SU-DHL-6 (cell line): ENCODE results near the gene TPK1.
"Not testable (repeated sequence)": the region's sequence is repeated elsewhere in the genome, so short reads cannot be mapped to it uniquely, and the experiment has no call there.

Source experiments
- H2AFZ ChIP-seq: fragments of 200-600 bp; sonication (generic); 2 replicates; pipeline ENCODE4 v1.6.1; 2014; ENCODE audit warnings: low read depth, mild to moderate bottlenecking, moderate library complexity, mixed read lengths, antibody characterized with exemption, low read length; ENCODE audit not compliant: severe bottlenecking
- H3F3A ChIP-seq: fragments of 200-600 bp; shearing (Covaris generic); 2 replicates; pipeline ENCODE4 v1.6.0; 2016; ENCODE audit warnings: antibody characterized with exemption, mild to moderate bottlenecking; ENCODE audit not compliant: insufficient read depth
- H3K27ac ChIP-seq: fragments of 200-600 bp; sonication (generic); 2 replicates; pipeline ENCODE4 v1.5.1; 2016; ENCODE audit warnings: low read depth, mild to moderate bottlenecking, low read length, moderate library complexity, mixed read lengths
- H3K27me3 ChIP-seq: fragments of 200-600 bp; sonication (generic), shearing (Covaris generic); 2 replicates; pipeline ENCODE4 v1.6.0; 2014; ENCODE audit warnings: mild to moderate bottlenecking, low read length
- H3K36me3 ChIP-seq: fragments of 200-600 bp; sonication (generic); 2 replicates; pipeline ENCODE4 v1.6.1; 2014; ENCODE audit warnings: mild to moderate bottlenecking, low read length, mixed read lengths
- H3K4me2 ChIP-seq: fragments of 300-600, 200-600 bp; shearing (Covaris generic), sonication (generic); 2 replicates; pipeline ENCODE4 v1.6.0; 2014; ENCODE audit warnings: low read length, low read depth, mild to moderate bottlenecking; ENCODE audit not compliant: poor library complexity, severe bottlenecking
- H3K4me3 ChIP-seq: fragments of 200-600 bp; sonication (generic); 2 replicates; pipeline ENCODE4 v1.5.1; 2014; ENCODE audit warnings: antibody characterized with exemption, low read length, mild to moderate bottlenecking, mixed read lengths; ENCODE audit not compliant: insufficient read depth, poor library complexity, severe bottlenecking
- H3K79me2 ChIP-seq: fragments of 200-600 bp; sonication (generic); 2 replicates; pipeline ENCODE4 v1.6.1; 2014; ENCODE audit warnings: mild to moderate bottlenecking, low read length, moderate library complexity; ENCODE audit not compliant: insufficient read depth
- H3K9ac ChIP-seq: fragments of 200-600 bp; sonication (generic); 2 replicates; pipeline ENCODE4 v1.7.0; 2014; ENCODE audit warnings: mild to moderate bottlenecking, low read length
- H3K9me2 ChIP-seq: fragments of 200-600 bp; sonication (generic); replicated peaks from 2 replicates; pipeline ENCODE4 v1.6.1; 2014; ENCODE audit warnings: low read length; ENCODE audit not compliant: insufficient read depth
- H3K9me3 ChIP-seq: fragments of 200-600 bp; sonication (generic); 2 replicates; pipeline ENCODE4 v1.6.1; 2014; ENCODE audit warnings: low read length, mixed read lengths; ENCODE audit not compliant: insufficient read depth
- H4K20me1 ChIP-seq: fragments of 200-600 bp; sonication (generic); 2 replicates; pipeline ENCODE4 v1.6.1; 2014; ENCODE audit warnings: low read depth, mild to moderate bottlenecking, antibody characterized with exemption, low read length, moderate library complexity, mixed read lengths
- EZH2phosphoT487 ChIP-seq: fragments of 200-600 bp; sonication (generic), shearing (Covaris generic); conservative IDR thresholded peaks from 2 replicates; pipeline ENCODE4 v1.6.1; 2018; ENCODE audit warnings: mild to moderate bottlenecking, antibody characterized with exemption, low read length, moderate library complexity, mixed read lengths
- TF ChIP-seq, protein P1 (sequence below): fragments of 200-600 bp; sonication (generic); IDR thresholded peaks from one replicate; pipeline ENCODE4 v1.5.1; 2017; ENCODE audit warnings: antibody characterized with exemption, mild to moderate bottlenecking, low read length, moderate library complexity; ENCODE audit not compliant: insufficient read depth, poor library complexity, severe bottlenecking

The TPK1 gene

DNA sequence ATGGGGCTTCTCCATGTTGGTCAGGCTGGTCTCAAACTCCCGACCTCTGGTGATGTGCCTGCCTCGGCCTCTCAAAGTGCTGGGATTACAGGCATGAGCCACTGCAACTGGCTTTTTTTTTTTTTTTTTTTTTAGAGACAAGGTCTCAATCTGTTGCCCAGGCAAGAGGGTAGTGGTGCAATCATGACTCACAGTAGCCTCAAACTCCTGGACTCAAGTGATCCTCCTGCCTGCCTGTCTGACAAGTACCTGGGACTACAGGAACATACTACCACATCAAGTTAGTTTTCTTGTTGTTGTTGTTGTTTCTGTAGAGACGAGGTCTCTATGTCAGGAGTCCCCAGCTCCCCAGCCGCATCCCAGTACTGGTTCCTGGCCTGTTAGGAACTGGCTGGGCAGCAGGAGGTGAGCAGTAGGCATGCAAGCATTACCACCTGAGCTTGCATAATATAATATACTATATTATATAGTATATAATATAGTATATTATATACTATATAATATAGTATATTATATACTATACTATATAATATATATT is 55.7 kb downstream of the TPK1 start:
- Histone ChIP-seq H3K79me2 (no peaks in the 10 kb centered on the region), H3K4me2 (no peak overlapping the region), H3K9me3 (no peaks in the 10 kb centered on the region), H3F3A (no peaks in the 10 kb centered on the region), H3K9me2 (no peaks in the 10 kb centered on the region), H3K27me3 (no peaks in the 10 kb centered on the region), H2AFZ (no peak overlapping the region), H3K36me3 (no peaks in the 10 kb centered on the region), H3K27ac (no peak overlapping the region), H3K9ac (no peak overlapping the region), H3K4me3 (no peak overlapping the region), H4K20me1 (no peaks in the 10 kb centered on the region)
- TF ChIP-seq EZH2phosphoT487: no peak
- TF ChIP-seq, protein P1, sequence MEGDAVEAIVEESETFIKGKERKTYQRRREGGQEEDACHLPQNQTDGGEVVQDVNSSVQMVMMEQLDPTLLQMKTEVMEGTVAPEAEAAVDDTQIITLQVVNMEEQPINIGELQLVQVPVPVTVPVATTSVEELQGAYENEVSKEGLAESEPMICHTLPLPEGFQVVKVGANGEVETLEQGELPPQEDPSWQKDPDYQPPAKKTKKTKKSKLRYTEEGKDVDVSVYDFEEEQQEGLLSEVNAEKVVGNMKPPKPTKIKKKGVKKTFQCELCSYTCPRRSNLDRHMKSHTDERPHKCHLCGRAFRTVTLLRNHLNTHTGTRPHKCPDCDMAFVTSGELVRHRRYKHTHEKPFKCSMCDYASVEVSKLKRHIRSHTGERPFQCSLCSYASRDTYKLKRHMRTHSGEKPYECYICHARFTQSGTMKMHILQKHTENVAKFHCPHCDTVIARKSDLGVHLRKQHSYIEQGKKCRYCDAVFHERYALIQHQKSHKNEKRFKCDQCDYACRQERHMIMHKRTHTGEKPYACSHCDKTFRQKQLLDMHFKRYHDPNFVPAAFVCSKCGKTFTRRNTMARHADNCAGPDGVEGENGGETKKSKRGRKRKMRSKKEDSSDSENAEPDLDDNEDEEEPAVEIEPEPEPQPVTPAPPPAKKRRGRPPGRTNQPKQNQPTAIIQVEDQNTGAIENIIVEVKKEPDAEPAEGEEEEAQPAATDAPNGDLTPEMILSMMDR: no peak

DNA sequence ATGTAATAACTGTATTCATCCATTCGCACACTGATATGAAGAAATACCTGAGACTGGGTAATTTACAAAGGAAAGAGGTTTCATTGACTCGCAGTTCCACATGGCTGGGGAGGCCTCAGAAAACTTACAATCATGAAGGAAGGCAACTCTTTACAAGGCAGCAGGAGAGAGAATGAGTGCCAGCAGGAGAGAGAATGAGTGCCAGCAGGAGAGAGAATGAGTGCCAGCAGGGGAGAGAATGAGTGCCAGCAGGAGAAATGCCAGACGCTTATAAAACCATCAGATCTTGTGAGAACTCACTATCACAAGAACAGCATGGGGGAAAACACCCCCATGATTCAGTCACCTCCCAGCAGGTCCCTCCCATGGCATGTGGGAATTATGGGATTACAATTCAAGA is 58.0 kb downstream of the TPK1 start:
- H3K9me3 ChIP-seq, H3K4me3 ChIP-seq, H3K36me3 ChIP-seq: not testable (repeated sequence)

DNA sequence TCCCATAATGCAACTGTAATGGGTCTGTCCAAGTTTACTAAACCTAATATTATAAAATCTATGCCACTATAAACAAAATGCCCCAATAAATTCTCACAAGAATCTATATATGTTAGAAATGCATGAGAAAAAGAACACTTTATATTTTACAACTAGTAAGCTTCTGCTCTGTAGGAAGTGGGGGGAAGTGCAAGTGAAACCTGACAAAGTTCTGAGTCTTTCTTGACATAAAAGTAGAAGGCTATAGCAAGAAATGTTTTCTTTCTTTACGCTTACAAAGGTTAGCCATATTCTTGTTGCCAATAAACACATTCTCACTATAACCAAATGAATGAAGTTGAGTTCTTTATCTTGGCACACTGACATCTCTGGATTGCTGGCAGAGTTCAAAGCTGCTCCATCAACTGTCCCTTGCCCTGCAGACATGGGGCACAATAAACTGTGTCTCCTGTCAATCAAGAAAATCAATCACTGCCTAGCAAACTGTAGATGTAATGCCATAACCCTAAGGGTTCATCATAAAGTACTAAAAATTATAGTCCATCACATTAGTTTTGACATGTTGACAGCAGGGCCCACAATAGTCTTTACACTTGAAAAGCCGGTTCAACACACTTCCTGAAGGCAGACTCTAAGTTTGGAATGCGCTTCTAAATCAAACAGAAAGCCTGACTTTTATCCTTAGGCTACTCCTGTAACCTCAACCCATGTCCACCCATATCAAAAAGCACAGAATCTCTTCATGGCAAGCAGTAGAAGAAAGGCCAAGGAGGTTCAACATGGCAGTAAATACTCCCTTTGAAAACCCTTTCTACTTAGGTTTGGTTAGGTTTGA is 58.6 kb downstream of the TPK1 start:
- Histone ChIP-seq H3K79me2 (no peaks in the 10 kb centered on the region), H3K27ac (no peak overlapping the region), H3K4me2 (no peak overlapping the region), H3K9ac (no peak overlapping the region), H3K36me3 (no peaks in the 10 kb centered on the region), H3K4me3 (no peak overlapping the region), H3K9me2 (no peaks in the 10 kb centered on the region), H2AFZ (no peak overlapping the region), H3K9me3 (no peaks in the 10 kb centered on the region), H3K27me3 (no peaks in the 10 kb centered on the region), H3F3A (no peaks in the 10 kb centered on the region), H4K20me1 (no peaks in the 10 kb centered on the region)
- TF ChIP-seq, protein P1: no peak
- no peak for TF ChIP-seq EZH2phosphoT487

More for the DNA sequence above, 58.0 kb downstream of the TPK1 start:
- not testable (repeated sequence) for H3K27me3 ChIP-seq, H4K20me1 ChIP-seq, H3K4me2 ChIP-seq, H3K79me2 ChIP-seq, H2AFZ ChIP-seq, H3K9ac ChIP-seq, H3K27ac ChIP-seq, H3K9me2 ChIP-seq, H3F3A ChIP-seq

DNA sequence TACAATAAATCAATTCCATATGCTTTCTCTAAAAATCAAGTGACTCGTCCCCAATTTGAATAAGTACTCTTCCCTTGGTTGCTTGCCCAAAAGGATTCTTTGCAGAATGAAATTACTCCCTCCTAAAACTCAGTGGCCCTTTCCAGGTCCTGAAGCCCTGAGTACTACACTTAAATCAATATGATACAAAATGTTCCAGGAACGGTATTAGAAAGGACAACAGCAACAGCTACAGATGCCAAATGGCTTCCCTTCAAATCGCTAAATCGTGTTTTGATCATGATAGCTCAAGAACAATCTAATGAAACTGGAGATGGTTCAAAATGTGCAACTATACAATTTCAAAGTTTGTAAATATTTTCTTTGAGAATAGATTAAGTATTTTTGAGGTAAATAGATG is 59.4 kb downstream of the TPK1 start:
- H3K9ac ChIP-seq: no peak overlapping the region
- H3K79me2 ChIP-seq: no peaks in the 10 kb centered on the region
- H3K4me2 ChIP-seq: no peak overlapping the region
- no peaks in the 10 kb centered on the region for H3F3A ChIP-seq
- H3K4me3 ChIP-seq: no peak overlapping the region
- H3K27me3 ChIP-seq: no peaks in the 10 kb centered on the region
- no peaks in the 10 kb centered on the region for H4K20me1 ChIP-seq
- TF ChIP-seq EZH2phosphoT487: no peak
- TF ChIP-seq, protein P1: no peak
- H3K27ac ChIP-seq: no peak overlapping the region
- H2AFZ ChIP-seq: no peak overlapping the region
- no peaks in the 10 kb centered on the region for H3K36me3 ChIP-seq
- H3K9me2 ChIP-seq: no peaks in the 10 kb centered on the region
- H3K9me3 ChIP-seq: no peaks in the 10 kb centered on the region
